Ovary (tissue), 3 donors: Measurements from ENCODE around the gene ANKS1B.

Experiments used
- EP300 ChIP-seq: sonication (generic); formaldehyde crosslinking; IDR thresholded peaks from one replicate; pipeline ENCODE4 v1.6.1; 2017; ENCODE audit warnings: antibody characterized with exemption
- POLR2A ChIP-seq: fragments of 450-650 bp; IDR thresholded peaks from one replicate; pipeline ENCODE4 v1.6.1; 2017; ENCODE audit warnings: antibody characterized with exemption, mild to moderate bottlenecking, moderate library complexity
- TF ChIP-seq, protein P1 (sequence below), 3 donors: fragments of 450-650 bp in 2 of 3; fragments of 200-600 bp in 1 of 3; IDR thresholded peaks; one replicate each; pipeline versions ENCODE4 v1.5.1 to v1.8.0; 2016 to 2022; ENCODE audit warnings: antibody characterized with exemption in 3 of 3, mild to moderate bottlenecking in 1 of 3
- donor health status: DM: no; HTN: no; CAD: no.

GRCh38 chr12:99824900-99825542 is 159.7 kb downstream of the ANKS1B start:
- TF ChIP-seq, protein P1, sequence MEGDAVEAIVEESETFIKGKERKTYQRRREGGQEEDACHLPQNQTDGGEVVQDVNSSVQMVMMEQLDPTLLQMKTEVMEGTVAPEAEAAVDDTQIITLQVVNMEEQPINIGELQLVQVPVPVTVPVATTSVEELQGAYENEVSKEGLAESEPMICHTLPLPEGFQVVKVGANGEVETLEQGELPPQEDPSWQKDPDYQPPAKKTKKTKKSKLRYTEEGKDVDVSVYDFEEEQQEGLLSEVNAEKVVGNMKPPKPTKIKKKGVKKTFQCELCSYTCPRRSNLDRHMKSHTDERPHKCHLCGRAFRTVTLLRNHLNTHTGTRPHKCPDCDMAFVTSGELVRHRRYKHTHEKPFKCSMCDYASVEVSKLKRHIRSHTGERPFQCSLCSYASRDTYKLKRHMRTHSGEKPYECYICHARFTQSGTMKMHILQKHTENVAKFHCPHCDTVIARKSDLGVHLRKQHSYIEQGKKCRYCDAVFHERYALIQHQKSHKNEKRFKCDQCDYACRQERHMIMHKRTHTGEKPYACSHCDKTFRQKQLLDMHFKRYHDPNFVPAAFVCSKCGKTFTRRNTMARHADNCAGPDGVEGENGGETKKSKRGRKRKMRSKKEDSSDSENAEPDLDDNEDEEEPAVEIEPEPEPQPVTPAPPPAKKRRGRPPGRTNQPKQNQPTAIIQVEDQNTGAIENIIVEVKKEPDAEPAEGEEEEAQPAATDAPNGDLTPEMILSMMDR (IDR thresholded peaks at IDR 0.05): no peak
- TF ChIP-seq POLR2A: no peak
- no peak for TF ChIP-seq EP300
